ENCODE data around the gene FOXL1. TPM values are rescaled to one million over a fixed set of nuclear protein-coding genes. Genes with fewer than 3 reads are reported as not detected.

FOXL1 gene
- total RNA-seq, 1 donor from 2014 or later = 0.07 TPM

- no peaks in the 10 kb centered on the region for H3K9me3 Mint-ChIP-seq
- H3K36me3 Mint-ChIP-seq = no peaks in the 10 kb centered on the region
- peaks cover 27% of the 10 kb centered on the region for H3F3A ChIP-seq (ENCODE audit: low read depth)
- peaks cover 66% of the 10 kb centered on the region for H3K27me3 Mint-ChIP-seq (ENCODE audit: insufficient read depth, low read depth)
- H3K36me3 ChIP-seq = no peaks in the 10 kb centered on the region
- H2AFZ ChIP-seq (replicated peaks) = no peak within 1 kb of the TSS
- peak within 1 kb of the TSS; percentile 55 for H3K4me3 ChIP-seq
- H3K27ac Mint-ChIP-seq = no peak within 1 kb of the TSS
- peak; percentile 95 for DNase-seq (ENCODE audit: low spot score)
- H3K9ac ChIP-seq = no peak within 1 kb of the TSS
- H3K27me3 ChIP-seq = peaks cover 86% of the 10 kb centered on the region
- no peaks in the 10 kb centered on the region for H3K9me3 ChIP-seq (ENCODE audit: low read depth)
- peak within 1 kb of the TSS; percentile 81 for H3K4me2 ChIP-seq
- no peaks in the 10 kb centered on the region for H3K79me2 ChIP-seq (ENCODE audit: low read depth)
- no peak within 1 kb of the TSS for H3K27ac ChIP-seq
- H4K20me1 ChIP-seq (ENCODE audit: low read depth) = peaks cover 56% of the 10 kb centered on the region
- peaks cover 30% of the 10 kb centered on the region for H3K4me1 ChIP-seq
- peaks cover 24% of the 10 kb centered on the region for H3K4me1 Mint-ChIP-seq
- TF ChIP-seq EZH2phosphoT487 (IDR thresholded peaks at IDR 0.05) (no peak), CTCF (IDR thresholded peaks at IDR 0.05) (no peak), EZH2 (IDR thresholded peaks at IDR 0.05) (no peak)
- peak within 1 kb of the TSS; percentile 81 for H3K4me3 Mint-ChIP-seq
These were observed 11.8 kb upstream of the FOXL1 start, which contains the start of gene FOXC2 for GRCh38 chr16:86566601-86566965. Gene FOXC2 (plus strand): TSS chr16:86566829. CDS start chr16:86567336, 507 bp downstream.

- DNase-seq (ENCODE audit: low spot score) = peak; percentile 82
- Mint-ChIP-seq H3K4me3 (peak overlapping the region; percentile 81), H3K4me1 (peaks cover 24% of the 10 kb centered on the region), H3K27me3 (ENCODE audit: insufficient read depth, low read depth) (peaks cover 71% of the 10 kb centered on the region), H3K27ac (no peak overlapping the region), H3K9me3 (no peaks in the 10 kb centered on the region), H3K36me3 (no peaks in the 10 kb centered on the region)
- peak; percentile 88 for TF ChIP-seq EZH2 (IDR thresholded peaks at IDR 0.05)
- no peak for TF ChIP-seq EZH2phosphoT487 (IDR thresholded peaks at IDR 0.05)
- H3K9me3 ChIP-seq (ENCODE audit: low read depth) = no peaks in the 10 kb centered on the region
- no peak overlapping the region for H3K9ac ChIP-seq
- H3K27ac ChIP-seq = no peak overlapping the region
- H4K20me1 ChIP-seq (ENCODE audit: low read depth) = peaks cover 56% of the 10 kb centered on the region
- no peaks in the 10 kb centered on the region for H3K79me2 ChIP-seq (ENCODE audit: low read depth)
- H2AFZ ChIP-seq (replicated peaks) = no peak overlapping the region
- peaks cover 92% of the 10 kb centered on the region for H3K27me3 ChIP-seq
- H3K4me3 ChIP-seq = peak overlapping the region; percentile 55
- H3K4me2 ChIP-seq = peak overlapping the region; percentile 81
- H3F3A ChIP-seq (ENCODE audit: low read depth) = peaks cover 27% of the 10 kb centered on the region
- peaks cover 30% of the 10 kb centered on the region for H3K4me1 ChIP-seq
- H3K36me3 ChIP-seq = no peaks in the 10 kb centered on the region
These were observed 11.2 kb upstream of the FOXL1 start for GRCh38 chr16:86566966-86567700.

- peak overlapping the region; percentile 55 for H3K4me3 ChIP-seq
- peak overlapping the region; percentile 81 for H3K4me2 ChIP-seq
- H3K27me3 ChIP-seq = peaks cover 99% of the 10 kb centered on the region
These were observed 10.4 kb upstream of the FOXL1 start for GRCh38 chr16:86567701-86568581.

More at GRCh38 chr16:86567701-86568581, 10.4 kb upstream of the FOXL1 start:
- H3K9ac ChIP-seq = no peak overlapping the region
- peaks cover 27% of the 10 kb centered on the region for H3F3A ChIP-seq (ENCODE audit: low read depth)
- no peak overlapping the region for H3K27ac ChIP-seq
- peak; percentile 82 for DNase-seq (ENCODE audit: low spot score)
- H3K4me1 Mint-ChIP-seq = peaks cover 23% of the 10 kb centered on the region
- no peaks in the 10 kb centered on the region for H3K79me2 ChIP-seq (ENCODE audit: low read depth)
- no peak overlapping the region for H2AFZ ChIP-seq (replicated peaks)
- H4K20me1 ChIP-seq (ENCODE audit: low read depth) = peaks cover 56% of the 10 kb centered on the region
- H3K9me3 ChIP-seq (ENCODE audit: low read depth) = no peaks in the 10 kb centered on the region
- no peak overlapping the region for H3K27ac Mint-ChIP-seq
- no peaks in the 10 kb centered on the region for H3K36me3 Mint-ChIP-seq
- H3K4me1 ChIP-seq = peaks cover 30% of the 10 kb centered on the region
- H3K36me3 ChIP-seq = no peaks in the 10 kb centered on the region
- peak overlapping the region; percentile 81 for H3K4me3 Mint-ChIP-seq
- TF ChIP-seq EZH2phosphoT487 (IDR thresholded peaks at IDR 0.05) = peak; percentile 98
- TF ChIP-seq CTCF (IDR thresholded peaks at IDR 0.05) = peak; percentile 24
- TF ChIP-seq EZH2 (IDR thresholded peaks at IDR 0.05) = peak; percentile 90
- peaks cover 77% of the 10 kb centered on the region for H3K27me3 Mint-ChIP-seq (ENCODE audit: insufficient read depth, low read depth)
- H3K9me3 Mint-ChIP-seq = no peaks in the 10 kb centered on the region

All from neural progenitor cell (in vitro differentiated cells).